ENCODE data around the gene NT5DC2.

GRCh38 chr3:52502808-52503350 lies 30.8 kb downstream of the NT5DC2 start:
- no peak for TF ChIP-seq CTCF (conservative IDR thresholded peaks at IDR 0.05 in 1 of 2, IDR thresholded peaks at IDR 0.05 in 1 of 2; ENCODE audit: extremely low read depth in 1 of 2, insufficient read depth in 1 of 2, low read depth in 1 of 2, low read length in 2 of 2)
- TF ChIP-seq EZH2 (IDR thresholded peaks at IDR 0.05; ENCODE audit: borderline replicate concordance, low read length) = no peak
